Astrocyte of the cerebellum (primary cell): Measurements from ENCODE around the gene MRPL18.
"Not testable (repeated sequence)": the region's sequence is repeated elsewhere in the genome, so short reads cannot be mapped to it uniquely, and the experiment has no call there.

Source experiments
- DNase-seq: peaks from one replicate; pipeline ENCODE4 v3.0.0-alpha.2; 2011; ENCODE audit warnings: low read depth
- H3K4me3 ChIP-seq: 2 replicates; pipeline ENCODE4 v1.5.1; 2011; ENCODE audit warnings: mild to moderate bottlenecking, low read depth, low read length, moderate library complexity
- CTCF ChIP-seq: IDR thresholded peaks from 2 replicates; pipeline ENCODE4 v1.5.1; 2012; ENCODE audit warnings: low read length, low read depth, moderate library complexity, mild to moderate bottlenecking; ENCODE audit errors: missing control alignments
- in situ Hi-C: cut with HindIII; loops from 2 replicates; pipeline ENCODE4 v1.10.0; 2017; ENCODE audit warnings: low sequenced_read_pairs

The MRPL18 gene

GRCh38 chr6:159806021-159806458 lies 15.8 kb downstream of the MRPL18 start:
- no peak for TF ChIP-seq CTCF
- in situ Hi-C loops, result no loop called here
- DNase-seq, result no peak
- no peak overlapping the region for H3K4me3 ChIP-seq

GRCh38 chr6:159807150-159807858 lies 17.0 kb downstream of the MRPL18 start:
- TF ChIP-seq CTCF, result no peak
- no peak for DNase-seq
- H3K4me3 ChIP-seq, result no peak overlapping the region
- in situ Hi-C loops, result no loop called here

GRCh38 chr6:159808647-159809046 lies 18.4 kb downstream of the MRPL18 start:
- no peak for TF ChIP-seq CTCF
- in situ Hi-C loops, result no loop called here
- H3K4me3 ChIP-seq, result no peak overlapping the region
- no peak for DNase-seq

- no peak for DNase-seq
- in situ Hi-C loops, result no loop called here
- TF ChIP-seq CTCF, result no peak
- H3K4me3 ChIP-seq, result no peak overlapping the region
These were observed 18.9 kb downstream of the MRPL18 start for GRCh38 chr6:159809149-159809548.

- TF ChIP-seq CTCF, result no peak
- no peak for DNase-seq
- in situ Hi-C loops, result no loop called here
- no peak overlapping the region for H3K4me3 ChIP-seq
These were observed 23.5 kb downstream of the MRPL18 start for GRCh38 chr6:159813781-159814180.

- in situ Hi-C loops, result no loop called here
- H3K4me3 ChIP-seq, result no peak overlapping the region
- TF ChIP-seq CTCF, result no peak
- DNase-seq, result no peak
These were observed 25.1 kb downstream of the MRPL18 start for GRCh38 chr6:159815410-159815809.

- in situ Hi-C loops, DNase-seq: not testable (repeated sequence)
These were observed 26.5 kb downstream of the MRPL18 start for GRCh38 chr6:159816775-159817174.

More at GRCh38 chr6:159816775-159817174, 26.5 kb downstream of the MRPL18 start:
- H3K4me3 ChIP-seq, result not testable (repeated sequence)
